HEK293T (cell line): ENCODE data around the gene FGFR2.

Experiments
- CTCF ChIA-PET: fragments of 350-600 bp; formaldehyde crosslinking; extraction: SDS; loops from one replicate; lab custom pipeline; 2021; ENCODE audit warnings: antibody characterized with exemption, inconsistent platforms; lab: Yijun Ruan, JAX
- POLR2A ChIA-PET: fragments of 350-600 bp; formaldehyde crosslinking; extraction: SDS; loops from one replicate; lab custom pipeline; 2020; ENCODE audit warnings: antibody characterized with exemption, inconsistent platforms; lab: Yijun Ruan, JAX
- DNase-seq: peaks from one replicate; pipeline ENCODE4 v3.0.0; 2012; ENCODE audit warnings: mixed read lengths; ENCODE audit errors: extremely low spot score
- ARNT ChIP-seq: fragments of 450-650 bp; IDR thresholded peaks from 2 replicates; pipeline ENCODE4 v1.6.1; 2017; ENCODE audit warnings: mild to moderate bottlenecking
- BHLHE40 ChIP-seq: fragments of 450-650 bp; IDR thresholded peaks from 2 replicates; pipeline ENCODE4 v1.6.1; 2016; ENCODE audit warnings: mild to moderate bottlenecking, moderate library complexity, borderline replicate concordance
- CTBP1 ChIP-seq: fragments of 450-650 bp; IDR thresholded peaks from 2 replicates; pipeline ENCODE4 v1.6.1; 2016; ENCODE audit warnings: borderline replicate concordance
- ELF4 ChIP-seq: fragments of 450-650 bp; IDR thresholded peaks from 2 replicates; pipeline ENCODE4 v1.6.1; 2017; ENCODE audit warnings: antibody characterized with exemption
- FOXA1 ChIP-seq: fragments of 450-650 bp; IDR thresholded peaks from 2 replicates; pipeline ENCODE4 v1.6.1; 2016; ENCODE audit warnings: mild to moderate bottlenecking
- FOXK2 ChIP-seq: fragments of 450-650 bp; IDR thresholded peaks from 2 replicates; pipeline ENCODE4 v1.6.1; 2016; ENCODE audit warnings: mild to moderate bottlenecking
- FOXM1 ChIP-seq: fragments of 450-650 bp; IDR thresholded peaks from 2 replicates; pipeline ENCODE4 v1.6.1; 2017; ENCODE audit warnings: mild to moderate bottlenecking, borderline replicate concordance
- HDGF ChIP-seq: fragments of 450-650 bp; IDR thresholded peaks from 2 replicates; pipeline ENCODE4 v1.6.1; 2017; ENCODE audit warnings: antibody characterized with exemption, borderline replicate concordance
- L3MBTL2 ChIP-seq: fragments of 450-650 bp; conservative IDR thresholded peaks from 2 replicates; pipeline ENCODE4 v1.6.1; 2016; ENCODE audit warnings: mild to moderate bottlenecking
- LEF1 ChIP-seq: fragments of 450-650 bp; IDR thresholded peaks from 2 replicates; pipeline ENCODE4 v1.6.1; 2017; ENCODE audit warnings: mild to moderate bottlenecking, borderline replicate concordance
- NFRKB ChIP-seq: fragments of 450-650 bp; IDR thresholded peaks from 2 replicates; pipeline ENCODE4 v1.6.1; 2016; ENCODE audit warnings: mild to moderate bottlenecking, moderate library complexity
- PKNOX1 ChIP-seq: fragments of 450-650 bp; IDR thresholded peaks from 2 replicates; pipeline ENCODE4 v1.6.1; 2016
- SP1 ChIP-seq: fragments of 450-650 bp; IDR thresholded peaks from 2 replicates; pipeline ENCODE4 v1.6.1; 2017
- SUZ12 ChIP-seq: fragments of 450-650 bp; IDR thresholded peaks from 2 replicates; pipeline ENCODE4 v1.6.1; 2016; ENCODE audit warnings: mild to moderate bottlenecking
- TARDBP ChIP-seq: fragments of 450-650 bp; IDR thresholded peaks from 2 replicates; pipeline ENCODE4 v1.6.1; 2016
- ZNF384 ChIP-seq: fragments of 450-650 bp; IDR thresholded peaks from 2 replicates; pipeline ENCODE4 v1.6.1; 2016

The FGFR2 gene

GRCh38 chr10:121578298-121578697, 19.9 kb downstream of the FGFR2 start:
- CTCF ChIA-PET, result no interaction called here
- POLR2A ChIA-PET, result no interaction called here
- DNase-seq, result no peak
- TF ChIP-seq FOXK2 (no peak), FOXA1 (no peak), PKNOX1 (no peak), CTBP1 (no peak), ZNF384 (no peak), SP1 (no peak), L3MBTL2 (no peak), TARDBP (no peak), BHLHE40 (no peak), SUZ12 (no peak), NFRKB (no peak), ARNT (no peak), ELF4 (no peak), HDGF (no peak), LEF1 (no peak), FOXM1 (no peak)

GRCh38 chr10:121577568-121577967, 20.7 kb downstream of the FGFR2 start:
- ChIA-PET POLR2A (no interaction called here), CTCF (no interaction called here)
- TF ChIP-seq L3MBTL2 (no peak), ARNT (no peak), ZNF384 (no peak), SP1 (no peak), NFRKB (no peak), LEF1 (no peak), TARDBP (no peak), FOXM1 (no peak), BHLHE40 (no peak), CTBP1 (no peak), FOXK2 (no peak), SUZ12 (no peak), HDGF (no peak), PKNOX1 (no peak), FOXA1 (no peak), ELF4 (no peak)
- no peak for DNase-seq

GRCh38 chr10:121576139-121576538, 22.1 kb downstream of the FGFR2 start:
- POLR2A ChIA-PET, result no interaction called here
- CTCF ChIA-PET, result no interaction called here
- DNase-seq, result no peak
- no peak for TF ChIP-seq FOXK2
- TF ChIP-seq BHLHE40, result no peak

- ChIA-PET POLR2A (no interaction called here), CTCF (no interaction called here)
- TF ChIP-seq LEF1 (no peak), SUZ12 (no peak), L3MBTL2 (no peak), NFRKB (no peak), CTBP1 (no peak), HDGF (no peak)
- no peak for DNase-seq
These were observed 23.6 kb downstream of the FGFR2 start for GRCh38 chr10:121574519-121575166.

- POLR2A ChIA-PET, result no interaction called here
- TF ChIP-seq ELF4 (no peak), BHLHE40 (no peak), LEF1 (no peak), FOXK2 (no peak), NFRKB (no peak), ARNT (no peak), HDGF (no peak), SUZ12 (no peak), ZNF384 (no peak), SP1 (no peak), TARDBP (no peak), FOXM1 (no peak), L3MBTL2 (no peak; the same call in 1 of the 2 replicates), PKNOX1 (no peak), FOXA1 (no peak), CTBP1 (no peak)
- no peak for DNase-seq
- CTCF ChIA-PET, result no interaction called here
These were observed 24.7 kb downstream of the FGFR2 start for GRCh38 chr10:121573538-121573941.

- POLR2A ChIA-PET, result no interaction called here
- CTCF ChIA-PET, result no interaction called here
- DNase-seq, result peak; percentile 59
- TF ChIP-seq PKNOX1, result peak; percentile 87
- TF ChIP-seq HDGF, result no peak
- TF ChIP-seq NFRKB, result no peak
- peak; percentile 85 for TF ChIP-seq CTBP1
- TF ChIP-seq ZNF384, result peak; percentile 85
- TF ChIP-seq SUZ12, result no peak
- TF ChIP-seq FOXA1, result no peak
These were observed 25.2 kb downstream of the FGFR2 start for GRCh38 chr10:121572859-121573537.
